ENCODE measurements around the gene CHRDL1. TPM values are rescaled to one million over a fixed set of nuclear protein-coding genes. Genes with fewer than 3 reads are reported as not detected.

Gene CHRDL1
- polyA plus RNA-seq, 3 donors = not detected

- Histone ChIP-seq H3K9ac (ENCODE audit: insufficient read depth, low read length, poor library complexity, severe bottlenecking) (no peak overlapping the region), H3K4me2 (replicated peaks; ENCODE audit: extremely low read depth, low read length, poor library complexity, severe bottlenecking) (no peak overlapping the region), H3K27ac (ENCODE audit: low read depth in 1 of 2, low read length in 2 of 2) (no peak overlapping the region), H3K9me3 (replicated peaks in 1 of 2; ENCODE audit: control insufficient read depth in 1 of 2, insufficient read depth in 1 of 2, low read length in 2 of 2) (no peaks in the 10 kb centered on the region), H3K4me1 (ENCODE audit: control insufficient read depth in 1 of 2, insufficient read depth in 2 of 2, low read length in 2 of 2) (no peaks in the 10 kb centered on the region), H3K4me3 (replicated peaks in 1 of 3; ENCODE audit: low read depth in 2 of 3, low read length in 3 of 3) (no peak overlapping the region), H3K36me3 (replicated peaks in 1 of 2; ENCODE audit: control insufficient read depth in 1 of 2, insufficient read depth in 2 of 2, low read length in 2 of 2) (no peaks in the 10 kb centered on the region), H3K79me2 (ENCODE audit: insufficient read depth, low read length) (no peaks in the 10 kb centered on the region), H2AFZ (ENCODE audit: insufficient read depth, low read depth, low read length, poor library complexity, severe bottlenecking) (no peak overlapping the region), H4K20me1 (ENCODE audit: insufficient read depth, low read length) (no peaks in the 10 kb centered on the region), H3K27me3 (ENCODE audit: control insufficient read depth in 2 of 2, insufficient read depth in 2 of 2, low read length in 2 of 2) (no peaks in the 10 kb centered on the region)
- Mint-ChIP-seq H3K4me1 (no peaks in the 10 kb centered on the region), H3K9me3 (peaks cover 0 to 3% (median 0%) of the 10 kb centered on the region in 7 donors), H3K36me3 (no peaks in the 10 kb centered on the region), H3K27ac (no peak overlapping the region), H3K4me3 (no peak overlapping the region), H3K27me3 (ENCODE audit: low read depth in 3 of 3) (peaks cover 0 to 4% (median 0%) of the 10 kb centered on the region in 3 donors)
- no CpG with 5 or more reads among the region's 1 CpG for WGBS (ENCODE audit: insufficient coverage)
- intact Hi-C loops (cut with micrococcal nuclease) = no loop called here
- TF ChIP-seq CTCF (IDR thresholded peaks at IDR 0.05) = no peak
- DNase-seq = no peak
Measured at GRCh38 chrX:110691446-110691845, 104.2 kb downstream of the CHRDL1 start.

- no CpG with 5 or more reads among the region's 3 CpGs for WGBS (ENCODE audit: insufficient coverage)
- H2AFZ ChIP-seq (ENCODE audit: insufficient read depth, low read depth, low read length, poor library complexity, severe bottlenecking) = no peak overlapping the region
- no peak overlapping the region for H3K4me3 Mint-ChIP-seq
Measured at GRCh38 chrX:110684653-110685052, 111.0 kb downstream of the CHRDL1 start.

More at GRCh38 chrX:110684653-110685052, 111.0 kb downstream of the CHRDL1 start:
- H4K20me1 ChIP-seq (ENCODE audit: insufficient read depth, low read length) = no peaks in the 10 kb centered on the region
- no peak overlapping the region for H3K4me2 ChIP-seq (replicated peaks; ENCODE audit: extremely low read depth, low read length, poor library complexity, severe bottlenecking)
- no peak overlapping the region for H3K9ac ChIP-seq (ENCODE audit: insufficient read depth, low read length, poor library complexity, severe bottlenecking)
- Mint-ChIP-seq H3K27ac (no peak overlapping the region), H3K4me1 (no peaks in the 10 kb centered on the region), H3K9me3 (peaks cover 0 to 2% (median 0%) of the 10 kb centered on the region in 7 donors), H3K36me3 (no peaks in the 10 kb centered on the region), H3K27me3 (ENCODE audit: low read depth in 3 of 3) (peaks cover 0 to 5% (median 0%) of the 10 kb centered on the region in 3 donors)
- no peak overlapping the region for H3K27ac ChIP-seq (ENCODE audit: low read depth in 1 of 2, low read length in 2 of 2)
- no peak overlapping the region for H3K4me3 ChIP-seq (replicated peaks in 1 of 3; ENCODE audit: low read depth in 2 of 3, low read length in 3 of 3)
- no peaks in the 10 kb centered on the region for H3K4me1 ChIP-seq (ENCODE audit: control insufficient read depth in 1 of 2, insufficient read depth in 2 of 2, low read length in 2 of 2)
- H3K36me3 ChIP-seq (replicated peaks in 1 of 2; ENCODE audit: control insufficient read depth in 1 of 2, insufficient read depth in 2 of 2, low read length in 2 of 2) = no peaks in the 10 kb centered on the region
- no peak for DNase-seq
- H3K79me2 ChIP-seq (ENCODE audit: insufficient read depth, low read length) = no peaks in the 10 kb centered on the region
- intact Hi-C loops (cut with micrococcal nuclease) = no loop called here
- H3K27me3 ChIP-seq (ENCODE audit: control insufficient read depth in 2 of 2, insufficient read depth in 2 of 2, low read length in 2 of 2) = no peaks in the 10 kb centered on the region
- no peaks in the 10 kb centered on the region for H3K9me3 ChIP-seq (replicated peaks in 1 of 2; ENCODE audit: control insufficient read depth in 1 of 2, insufficient read depth in 1 of 2, low read length in 2 of 2)
- TF ChIP-seq CTCF (IDR thresholded peaks at IDR 0.05) = no peak
